ENCODE measurements around the gene LOX. TPM values are rescaled to one million over a fixed set of nuclear protein-coding genes. Genes with fewer than 3 reads are reported as not detected.

Gene LOX
- total RNA-seq, 2 experiments from 2014 or later, result not detected

DNA sequence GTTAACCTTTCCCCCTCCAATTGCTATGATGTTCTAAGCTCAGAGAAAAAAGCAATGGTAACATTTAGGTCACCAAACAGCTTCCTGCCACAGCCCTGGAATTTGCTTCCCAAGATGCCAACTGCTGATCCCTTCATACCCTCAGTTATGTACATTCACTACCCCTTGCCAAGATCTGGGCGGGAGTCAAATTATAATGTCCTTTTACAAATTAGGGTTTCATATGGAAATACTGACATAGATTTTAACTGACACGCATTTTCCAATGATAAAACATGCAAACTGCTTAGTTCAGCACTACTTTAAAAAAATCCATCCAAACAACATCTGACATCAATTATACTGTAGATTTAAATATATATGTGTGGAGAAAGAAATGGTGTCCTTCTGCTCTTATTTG, 5.0 kb downstream of the LOX start:
- DNase-seq (no peak), ATAC-seq (no peak)
- ChIA-PET POLR2A (no interaction called here), CTCF (interaction anchor here (0.9 kb wide), 1 partner anchor 10 kb away, joined by 3 read pairs; no protein-coding TSS in a partner anchor)
- H3K36me3 Mint-ChIP-seq (ENCODE audit: low read depth), result no peaks in the 10 kb centered on the region
- no peaks in the 10 kb centered on the region for H3K9me3 Mint-ChIP-seq
- H3K27ac Mint-ChIP-seq, result no peak overlapping the region
- intact Hi-C loops (cut with micrococcal nuclease), result no loop called here
- H3K4me1 Mint-ChIP-seq (ENCODE audit: low read depth), result peaks cover 12% of the 10 kb centered on the region
- peaks cover 33% of the 10 kb centered on the region for H3K27me3 Mint-ChIP-seq
- no peak overlapping the region for H3K4me3 Mint-ChIP-seq
- TF ChIP-seq, protein P1, sequence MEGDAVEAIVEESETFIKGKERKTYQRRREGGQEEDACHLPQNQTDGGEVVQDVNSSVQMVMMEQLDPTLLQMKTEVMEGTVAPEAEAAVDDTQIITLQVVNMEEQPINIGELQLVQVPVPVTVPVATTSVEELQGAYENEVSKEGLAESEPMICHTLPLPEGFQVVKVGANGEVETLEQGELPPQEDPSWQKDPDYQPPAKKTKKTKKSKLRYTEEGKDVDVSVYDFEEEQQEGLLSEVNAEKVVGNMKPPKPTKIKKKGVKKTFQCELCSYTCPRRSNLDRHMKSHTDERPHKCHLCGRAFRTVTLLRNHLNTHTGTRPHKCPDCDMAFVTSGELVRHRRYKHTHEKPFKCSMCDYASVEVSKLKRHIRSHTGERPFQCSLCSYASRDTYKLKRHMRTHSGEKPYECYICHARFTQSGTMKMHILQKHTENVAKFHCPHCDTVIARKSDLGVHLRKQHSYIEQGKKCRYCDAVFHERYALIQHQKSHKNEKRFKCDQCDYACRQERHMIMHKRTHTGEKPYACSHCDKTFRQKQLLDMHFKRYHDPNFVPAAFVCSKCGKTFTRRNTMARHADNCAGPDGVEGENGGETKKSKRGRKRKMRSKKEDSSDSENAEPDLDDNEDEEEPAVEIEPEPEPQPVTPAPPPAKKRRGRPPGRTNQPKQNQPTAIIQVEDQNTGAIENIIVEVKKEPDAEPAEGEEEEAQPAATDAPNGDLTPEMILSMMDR (IDR thresholded peaks at IDR 0.05), result no peak

DNA sequence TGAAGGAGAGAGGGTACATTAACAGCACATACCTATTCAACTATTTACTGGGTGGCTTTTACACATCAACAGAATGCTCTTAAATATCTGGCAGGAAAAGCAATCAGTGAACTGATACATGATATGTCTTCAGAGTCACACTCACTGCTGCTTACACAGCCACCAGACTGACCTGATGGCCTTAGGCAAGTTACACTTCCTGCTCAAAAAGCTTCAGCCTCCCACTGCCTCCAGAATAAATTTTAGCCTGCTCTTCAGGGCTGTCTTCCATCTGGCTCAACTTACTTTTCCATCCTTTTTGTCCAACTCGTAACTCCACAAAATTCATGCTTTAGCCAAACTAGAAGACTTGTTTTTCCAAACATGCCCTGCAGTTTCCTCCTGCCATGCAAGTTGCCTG, 10.7 kb downstream of the LOX start:
- H3K4me1 Mint-ChIP-seq (ENCODE audit: low read depth), result no peaks in the 10 kb centered on the region
- no peaks in the 10 kb centered on the region for H3K9me3 Mint-ChIP-seq
- no peak for DNase-seq
- ChIA-PET CTCF (no interaction called here), POLR2A (no interaction called here)
- no peak overlapping the region for H3K4me3 Mint-ChIP-seq
- H3K27me3 Mint-ChIP-seq, result peaks cover 1% of the 10 kb centered on the region
- no peak overlapping the region for H3K27ac Mint-ChIP-seq
- no peak for ATAC-seq
- intact Hi-C loops (cut with micrococcal nuclease), result no loop called here
- TF ChIP-seq, protein P1 (IDR thresholded peaks at IDR 0.05), result no peak
- H3K36me3 Mint-ChIP-seq (ENCODE audit: low read depth), result no peaks in the 10 kb centered on the region

DNA sequence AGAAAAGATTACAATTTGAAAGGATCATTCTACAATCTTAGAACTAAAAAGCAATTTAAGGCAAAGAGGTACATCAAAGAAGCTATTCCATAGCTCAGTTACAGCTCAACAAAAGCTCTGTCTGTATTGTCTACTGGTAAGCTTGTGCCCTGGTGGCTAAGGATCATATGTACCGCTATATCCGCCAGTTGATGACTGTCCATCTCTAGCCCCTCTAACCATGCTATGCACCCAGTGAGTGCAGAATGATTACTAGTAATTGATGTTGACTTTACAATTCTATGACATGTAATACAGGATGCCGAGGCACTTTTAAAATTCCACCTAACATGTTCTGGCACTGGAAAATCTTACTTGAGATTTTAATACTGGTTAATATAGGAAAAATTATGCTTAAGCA, 13.1 kb downstream of the LOX start:
- DNase-seq (no peak), ATAC-seq (no peak)
- Mint-ChIP-seq H3K9me3 (no peaks in the 10 kb centered on the region), H3K36me3 (ENCODE audit: low read depth) (no peaks in the 10 kb centered on the region), H3K27ac (no peak overlapping the region), H3K4me1 (ENCODE audit: low read depth) (no peaks in the 10 kb centered on the region), H3K4me3 (no peak overlapping the region), H3K27me3 (no peaks in the 10 kb centered on the region)
- ChIA-PET CTCF (no interaction called here), POLR2A (no interaction called here)
- intact Hi-C loops (cut with micrococcal nuclease), result no loop called here
- TF ChIP-seq, protein P1 (IDR thresholded peaks at IDR 0.05), result no peak

DNA sequence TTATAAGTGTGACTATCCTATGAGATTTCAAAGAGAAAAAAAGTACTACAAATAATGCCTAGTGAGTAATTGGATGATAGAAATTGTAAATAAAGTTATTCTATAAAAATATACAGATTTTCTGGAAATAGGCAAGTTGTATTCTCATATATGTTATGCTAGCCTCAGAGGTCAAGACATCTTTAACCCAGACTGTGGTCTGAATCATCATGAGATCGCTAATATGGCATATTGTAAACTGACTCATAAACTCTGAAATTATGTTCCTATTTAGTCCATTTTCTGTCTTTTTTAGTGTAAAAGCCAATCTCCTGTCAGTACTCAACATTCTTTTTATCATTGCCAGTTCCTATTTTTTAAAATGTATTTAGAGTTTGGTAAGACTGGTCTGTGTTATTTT, 14.2 kb downstream of the LOX start:
- Mint-ChIP-seq H3K27me3 (no peaks in the 10 kb centered on the region), H3K9me3 (no peaks in the 10 kb centered on the region), H3K4me3 (no peak overlapping the region), H3K4me1 (ENCODE audit: low read depth) (no peaks in the 10 kb centered on the region), H3K27ac (no peak overlapping the region), H3K36me3 (ENCODE audit: low read depth) (no peaks in the 10 kb centered on the region)
- ATAC-seq (no peak), DNase-seq (no peak)
- intact Hi-C loops (cut with micrococcal nuclease), result no loop called here
- TF ChIP-seq, protein P1 (IDR thresholded peaks at IDR 0.05), result no peak
- POLR2A ChIA-PET, result no interaction called here
- CTCF ChIA-PET, result interaction anchor here (1.0 kb wide), 1 partner anchor 13 kb away, joined by 3 read pairs; no protein-coding TSS in a partner anchor

DNA sequence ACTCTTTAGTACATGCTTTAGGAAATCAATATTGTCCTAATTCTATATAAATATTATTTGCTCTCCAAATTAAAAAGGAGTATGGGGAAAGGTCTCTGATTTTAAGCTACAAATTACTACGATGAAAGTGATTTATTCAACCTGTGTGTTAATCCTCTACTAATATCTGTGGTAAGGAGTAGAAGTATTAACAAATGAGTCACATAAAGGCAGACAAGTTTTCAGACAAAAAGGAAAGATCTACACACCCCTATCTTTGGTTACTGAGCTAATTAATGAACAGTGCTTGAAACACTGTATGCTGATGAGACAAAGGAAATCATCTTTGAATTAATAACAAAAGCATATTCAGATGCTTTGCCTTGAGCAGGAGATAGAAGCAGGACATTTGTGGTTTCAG, 15.9 kb downstream of the LOX start:
- intact Hi-C loops (cut with micrococcal nuclease), result no loop called here
- Mint-ChIP-seq H3K36me3 (ENCODE audit: low read depth) (no peaks in the 10 kb centered on the region), H3K4me1 (ENCODE audit: low read depth) (no peaks in the 10 kb centered on the region), H3K27ac (no peak overlapping the region), H3K27me3 (no peaks in the 10 kb centered on the region), H3K4me3 (no peak overlapping the region), H3K9me3 (no peaks in the 10 kb centered on the region)
- DNase-seq (no peak), ATAC-seq (no peak)
- ChIA-PET POLR2A (no interaction called here), CTCF (interaction anchor here (1.3 to 1.4 kb wide), 2 partner anchors 10 to 112 kb away, joined by 3 read pairs; no protein-coding TSS in a partner anchor)
- TF ChIP-seq, protein P1 (IDR thresholded peaks at IDR 0.05), result no peak

Data from activated CD8-positive, alpha-beta T cell treated with anti-CD3 and anti-CD28 coated beads for 36 hours (primary cell).